Inflammatory macrophage treated with lipopolysaccharide for 4 hours (primary cell): ENCODE results near the gene APOA1.
"Not testable (repeated sequence)": the region's sequence is repeated elsewhere in the genome, so short reads cannot be mapped to it uniquely, and the experiment has no call there.

ENCODE experiments used
- DNase-seq: peaks from one replicate; pipeline ENCODE4 v3.0.0-alpha.2; 2020

The APOA1 gene

DNA sequence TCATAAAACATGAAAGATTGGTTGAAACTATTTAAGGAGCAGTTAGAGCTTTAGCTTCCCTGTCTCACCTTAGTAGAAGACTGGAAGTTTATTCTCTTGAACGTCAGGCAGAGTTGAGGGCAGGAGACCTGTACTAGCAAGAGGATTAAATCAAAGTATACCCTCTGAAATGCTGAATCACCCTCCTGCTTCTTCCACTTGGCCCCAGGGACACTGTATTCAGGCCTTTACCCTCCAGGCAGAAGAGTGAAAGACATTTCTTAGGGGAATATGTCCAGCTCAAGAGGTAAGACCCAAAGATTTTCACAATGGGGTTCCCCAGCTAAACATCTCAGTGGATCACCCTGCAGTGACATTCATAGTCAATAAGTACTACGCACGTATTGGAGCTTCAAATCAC lies 26.2 kb downstream of the APOA1 start:
- DNase-seq: no peak

- no peak for DNase-seq
These were observed 28.9 kb downstream of the APOA1 start for GRCh38 chr11:116808262-116809175.

DNA sequence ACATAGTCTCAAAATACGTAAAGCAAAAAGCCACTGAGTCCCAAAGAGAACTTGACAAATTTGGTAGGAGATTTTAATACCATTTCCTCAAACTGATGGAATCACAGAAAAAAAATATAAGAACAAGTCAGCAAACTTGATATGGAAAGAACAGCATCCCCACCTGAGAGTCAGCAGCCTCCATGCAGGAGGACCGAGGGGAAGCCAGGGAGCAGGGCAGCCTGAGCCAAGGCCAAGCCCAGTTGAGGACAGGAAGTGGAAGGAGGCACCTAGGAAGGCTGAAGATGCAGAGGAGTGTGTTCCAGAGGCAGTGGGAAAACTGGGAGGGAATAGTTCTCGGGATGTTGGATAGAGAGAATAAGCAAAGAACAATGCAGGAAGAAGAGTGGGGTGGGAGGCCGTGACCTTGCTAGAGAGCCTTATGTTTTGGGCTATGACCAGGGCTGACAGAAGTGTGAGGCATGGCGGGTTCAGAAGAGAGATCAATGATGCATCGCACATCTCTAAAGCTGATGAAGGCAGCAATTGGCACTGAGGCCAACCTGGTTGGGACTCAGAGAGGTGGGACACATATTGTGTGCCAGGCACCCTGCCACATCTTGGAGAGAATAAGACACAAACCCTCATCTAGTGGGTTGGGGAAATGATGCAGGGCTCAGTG lies 29.7 kb downstream of the APOA1 start:
- DNase-seq: no peak

- no peak for DNase-seq
These were observed 33.4 kb downstream of the APOA1 start for GRCh38 chr11:116804001-116804400.

- not testable (repeated sequence) for DNase-seq
These were observed 35.8 kb downstream of the APOA1 start for GRCh38 chr11:116801662-116802061.

DNA sequence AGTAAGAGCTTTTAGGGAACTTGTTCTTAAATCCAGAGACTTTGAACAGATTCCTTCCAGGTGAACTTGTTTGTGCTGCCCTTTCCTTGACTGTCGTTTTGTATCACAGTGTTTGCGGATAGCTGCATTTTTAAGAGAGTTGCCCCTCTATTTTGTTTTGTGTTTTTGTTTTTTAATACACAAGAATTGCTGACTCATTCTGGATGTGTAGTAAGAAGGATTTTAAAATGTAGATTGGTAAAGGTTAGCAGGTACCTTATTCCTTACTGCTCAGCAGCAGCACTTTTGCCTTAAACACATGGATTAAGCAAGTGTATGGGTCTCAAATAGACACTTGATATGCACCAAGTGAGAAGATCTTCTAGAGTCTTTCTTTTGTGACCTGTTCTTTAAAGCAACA lies 36.8 kb downstream of the APOA1 start:
- DNase-seq: no peak

DNA sequence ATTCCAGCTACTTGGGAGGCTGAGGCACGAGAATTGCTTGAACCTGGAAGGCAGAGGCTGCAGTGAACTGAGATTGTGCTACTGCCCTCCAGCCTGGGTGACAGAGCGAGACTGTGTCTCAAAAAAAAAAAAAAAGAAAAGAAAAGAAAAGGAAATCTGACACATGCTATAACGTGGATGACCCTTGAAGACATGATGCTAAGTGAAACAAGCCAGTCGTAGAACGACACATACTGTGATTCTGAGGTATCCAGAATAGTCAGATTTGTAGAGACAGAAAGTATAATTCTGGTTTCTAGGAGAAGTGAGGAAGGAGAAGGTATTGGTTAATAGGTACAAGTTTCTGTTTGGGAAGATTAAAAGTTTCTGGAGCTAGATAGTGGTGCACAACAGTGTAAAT lies 39.1 kb downstream of the APOA1 start:
- DNase-seq: no peak

- no peak for DNase-seq
These were observed 39.6 kb downstream of the APOA1 start for GRCh38 chr11:116797816-116798215.

DNA sequence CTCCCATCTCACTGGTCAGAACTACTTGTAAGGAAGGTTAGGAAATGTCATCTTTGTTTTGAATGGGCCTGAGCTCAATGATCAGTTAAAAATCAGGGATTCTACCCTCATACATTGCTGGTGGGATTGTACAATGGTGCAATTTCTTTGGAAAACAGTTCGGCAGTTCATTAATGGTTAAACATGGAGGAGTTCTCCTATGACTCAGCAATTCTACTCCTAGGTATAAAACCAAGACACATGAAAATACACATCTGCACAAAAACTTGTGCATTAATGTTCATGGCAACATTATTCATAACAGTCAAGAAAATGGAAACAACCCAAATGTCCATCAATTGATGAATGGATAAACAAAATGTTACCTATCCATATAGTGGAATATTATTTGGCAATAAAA lies 40.9 kb downstream of the APOA1 start:
- DNase-seq: no peak

DNA sequence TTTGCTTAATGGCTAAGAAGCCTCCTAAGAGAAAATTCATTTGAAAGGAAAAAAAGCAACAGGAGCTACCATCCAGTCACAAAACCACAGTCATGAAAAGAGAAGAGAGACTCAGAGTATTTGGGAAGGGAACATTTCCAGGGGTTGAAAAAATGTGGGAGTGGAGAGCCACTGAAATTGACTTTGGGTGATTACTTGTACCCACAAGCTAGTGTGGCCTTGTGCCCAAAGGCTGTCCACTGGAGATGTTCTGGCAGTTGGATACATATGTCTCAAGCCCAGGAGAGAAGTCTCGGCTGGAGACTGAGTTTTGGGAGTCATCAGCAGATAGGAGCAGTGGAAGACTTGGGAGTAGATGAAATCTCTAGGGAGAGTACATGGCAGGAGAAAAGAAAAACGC lies 42.6 kb downstream of the APOA1 start:
- no peak for DNase-seq

DNA sequence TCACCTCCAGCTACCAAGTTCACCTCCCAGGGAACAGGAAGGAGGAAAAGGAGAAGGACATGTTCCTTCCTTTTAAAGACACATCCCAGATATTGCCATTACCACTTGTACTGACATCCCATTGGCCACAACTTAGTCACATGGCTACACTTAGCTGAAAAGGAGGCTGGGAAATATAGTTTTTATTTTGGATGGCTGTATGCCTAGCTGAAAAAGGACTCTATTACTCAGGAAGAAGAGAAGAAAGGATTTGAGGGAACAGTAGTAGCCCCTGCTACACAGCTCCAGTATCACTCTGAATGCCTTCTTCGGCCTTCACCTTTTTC lies 43.7 kb downstream of the APOA1 start:
- DNase-seq: no peak

GRCh38 chr11:116792869-116793771 lies 44.3 kb downstream of the APOA1 start:
- no peak for DNase-seq

DNA sequence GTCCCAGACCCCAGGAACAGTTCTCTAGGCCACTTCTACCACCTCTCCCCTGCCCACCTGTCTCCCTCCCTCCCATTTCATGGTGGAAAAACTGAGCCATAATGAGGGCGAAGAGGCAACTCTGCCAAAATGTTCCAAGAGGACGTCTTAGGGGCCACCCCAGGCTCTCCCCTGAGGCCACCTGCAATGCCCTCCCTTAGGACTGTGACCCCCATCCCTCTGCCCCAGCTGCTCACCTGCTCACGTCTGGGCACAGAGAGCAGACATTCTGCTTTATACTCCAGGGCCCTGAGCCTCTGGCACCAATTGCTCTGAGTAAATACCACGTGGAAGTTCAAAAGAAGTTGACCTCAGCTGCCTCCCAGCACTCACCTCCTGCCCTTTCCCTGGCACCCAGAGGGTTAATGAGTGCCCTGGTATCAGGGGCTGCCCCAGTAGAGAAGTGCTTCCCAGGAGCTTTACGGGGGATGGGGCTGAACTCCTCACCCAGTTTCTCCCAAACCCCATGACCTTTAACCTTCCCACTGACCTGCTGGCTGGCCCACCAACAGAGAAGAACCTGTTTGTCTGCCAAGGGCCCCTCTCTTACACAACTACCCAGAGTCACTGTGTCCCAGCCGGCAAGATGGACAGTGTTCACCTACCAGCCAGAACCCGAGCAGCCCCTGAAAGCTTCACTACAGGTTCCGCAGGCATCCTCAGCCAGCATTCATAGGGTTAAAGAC lies 45.1 kb downstream of the APOA1 start:
- DNase-seq: no peak

- DNase-seq: no peak
These were observed 45.6 kb downstream of the APOA1 start, which contains the start of gene APOA5 for GRCh38 chr11:116791813-116792143. Gene APOA5, minus strand, starts transcription at chr11:116791879. Its CDS starts 19 bp downstream, at chr11:116791860.

- peak; percentile 63 for DNase-seq
These were observed 46.2 kb downstream of the APOA1 start for GRCh38 chr11:116791002-116791812.

GRCh38 chr11:116790167-116791001 lies 47.0 kb downstream of the APOA1 start:
- DNase-seq: no peak

- no peak for DNase-seq
These were observed 48.4 kb downstream of the APOA1 start for GRCh38 chr11:116788975-116789374.

DNA sequence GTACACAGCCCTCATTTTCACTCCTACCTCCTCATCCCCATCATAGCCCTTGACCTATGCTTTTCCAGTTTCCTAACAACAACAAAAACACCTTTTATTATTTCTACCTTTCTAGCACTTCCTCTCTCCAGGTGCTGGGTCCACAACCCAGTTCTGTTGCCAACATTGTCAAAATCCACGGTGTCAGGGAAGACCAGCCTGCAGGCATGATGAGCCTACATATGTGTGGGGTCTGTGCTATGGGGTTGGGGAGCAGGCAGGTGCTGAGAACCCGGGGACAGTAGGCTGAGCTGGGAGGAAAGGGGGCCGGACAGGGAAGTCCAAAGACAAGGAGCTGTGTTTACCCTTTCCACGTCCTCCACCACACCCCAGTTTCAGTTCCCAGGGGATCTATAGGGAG lies 48.9 kb downstream of the APOA1 start:
- no peak for DNase-seq

DNA sequence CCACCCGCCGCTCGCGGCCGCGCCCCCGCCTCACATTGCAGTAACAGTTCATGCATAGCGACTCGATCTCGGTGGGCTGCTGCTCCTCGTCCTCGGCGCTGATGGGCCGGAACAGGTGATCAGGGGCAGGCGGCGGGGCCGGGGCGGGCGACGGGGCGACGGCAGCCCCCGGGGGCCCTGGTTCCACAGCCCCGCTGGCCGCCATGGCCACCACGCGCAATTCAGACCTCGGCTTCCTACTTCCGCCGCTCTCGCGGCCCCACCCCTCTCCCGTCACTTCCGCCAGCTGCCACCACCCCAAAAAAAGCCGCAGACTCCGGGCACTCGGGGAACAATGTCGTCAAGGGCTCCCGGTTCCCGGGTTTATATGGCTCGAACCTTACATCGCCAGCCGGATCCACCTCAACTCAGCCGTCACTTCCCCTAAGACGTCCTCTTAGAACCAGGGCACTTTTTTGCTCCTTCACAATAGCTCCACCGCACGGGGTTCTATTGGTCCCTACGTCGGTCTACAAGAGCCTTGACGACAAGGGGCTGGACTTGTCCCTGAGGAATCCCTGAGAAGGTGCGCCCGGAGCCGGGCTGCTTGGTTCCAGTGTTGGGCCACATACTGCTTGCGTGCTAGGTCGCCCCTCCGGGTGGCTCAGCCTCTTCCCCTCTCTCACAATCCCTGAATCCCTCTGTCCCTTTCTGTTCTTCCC lies 49.5 kb downstream of the APOA1 start, which contains the start of gene ZPR1:
Gene ZPR1 (minus strand): TSS at position 238 of the 701 bp plus-strand sequence. CDS start 33 bp downstream, at position 205.
- peak; percentile 75 for DNase-seq

GRCh38 chr11:116787436-116787785 lies 50.0 kb downstream of the APOA1 start:
- DNase-seq: no peak
